HCT116 (cell line): Measurements from ENCODE around the gene HMX3. TPM values are rescaled to one million over a fixed set of nuclear protein-coding genes. Genes with fewer than 3 reads are reported as not detected.

ENCODE experiments used
- total RNA-seq: library from RNA; stranded (reverse); gene quantifications from one replicate; pipeline ENCODE4 v1.2.1, GENCODE V29; 2021; ENCODE audit not compliant: unreplicated experiment

The HMX3 gene
- total RNA-seq, 1 experiment from 2014 or later: not detected

Other genes with a start within 250 kb of the HMX3 start
- gene FAM24A, start 225.4 kb upstream of the HMX3 start, total RNA-seq: not detected
- gene C10orf88, start 181.7 kb upstream of the HMX3 start, total RNA-seq: 16.2 TPM
- gene PSTK, start 155.6 kb upstream of the HMX3 start, total RNA-seq: 4.4 TPM
- gene IKZF5, start 127.2 kb upstream of the HMX3 start, total RNA-seq: 17.1 TPM
- gene ACADSB, start 127.0 kb upstream of the HMX3 start, total RNA-seq: 33.3 TPM
- not detected for gene HMX2, start 12.2 kb downstream of the HMX3 start, total RNA-seq
- gene BUB3, start 18.4 kb downstream of the HMX3 start, total RNA-seq: 271 TPM